Central memory CD8-positive, alpha-beta T cell (primary cell): Measurements from ENCODE around the gene LRRC74A.
A peak's percentile ranks its signal among the peaks of the same experiment; 100 is the strongest.

Experiments
- ATAC-seq: fragments of 150-1000 bp; cut with Tn5 transposase; replicated peaks from 2 replicates; pipeline ENCODE4 v1.10.0; 2022; ENCODE audit warnings: mild to moderate bottlenecking, moderate FRiP score, moderate number of reproducible peaks; ENCODE audit not compliant: poor library complexity, severe bottlenecking; ENCODE audit errors: extremely low read depth
- DNase-seq, 2 donors: peaks; one replicate each; pipeline ENCODE4 v3.0.0; 2021; ENCODE audit warnings: low spot score in 2 of 2
- H3K27ac Mint-ChIP-seq: one replicate; pipeline ENCODE4 v1.8.0; 2022; ENCODE audit warnings: low read depth, mild to moderate bottlenecking, moderate library complexity, mixed read lengths
- H3K27me3 Mint-ChIP-seq: one replicate; pipeline ENCODE4 v1.8.0; 2022; ENCODE audit warnings: mixed read lengths
- H3K36me3 Mint-ChIP-seq: one replicate; pipeline ENCODE4 v1.8.0; 2022; ENCODE audit warnings: mild to moderate bottlenecking, moderate library complexity, mixed read lengths; ENCODE audit not compliant: insufficient read depth
- H3K4me1 Mint-ChIP-seq: one replicate; pipeline ENCODE4 v1.8.0; 2022; ENCODE audit warnings: mixed read lengths
- H3K4me3 Mint-ChIP-seq: one replicate; pipeline ENCODE4 v1.8.0; 2022; ENCODE audit warnings: mild to moderate bottlenecking, moderate library complexity, mixed read lengths
- H3K9me3 Mint-ChIP-seq: one replicate; pipeline ENCODE4 v1.8.0; 2022; ENCODE audit warnings: mixed read lengths

LRRC74A gene

GRCh38 chr14:76826122-76826521, at the start of gene LRRC74A:
Gene LRRC74A, plus strand, starts transcription at chr14:76826408. Its CDS starts 290 bp downstream, at chr14:76826698.
- Mint-ChIP-seq H3K27me3 (peaks cover 18% of the 10 kb centered on the region), H3K4me3 (no peak within 1 kb of the TSS), H3K36me3 (no peaks in the 10 kb centered on the region), H3K9me3 (no peaks in the 10 kb centered on the region), H3K27ac (no peak within 1 kb of the TSS), H3K4me1 (no peaks in the 10 kb centered on the region)
- ATAC-seq (no peak), DNase-seq (no peak)

DNA sequence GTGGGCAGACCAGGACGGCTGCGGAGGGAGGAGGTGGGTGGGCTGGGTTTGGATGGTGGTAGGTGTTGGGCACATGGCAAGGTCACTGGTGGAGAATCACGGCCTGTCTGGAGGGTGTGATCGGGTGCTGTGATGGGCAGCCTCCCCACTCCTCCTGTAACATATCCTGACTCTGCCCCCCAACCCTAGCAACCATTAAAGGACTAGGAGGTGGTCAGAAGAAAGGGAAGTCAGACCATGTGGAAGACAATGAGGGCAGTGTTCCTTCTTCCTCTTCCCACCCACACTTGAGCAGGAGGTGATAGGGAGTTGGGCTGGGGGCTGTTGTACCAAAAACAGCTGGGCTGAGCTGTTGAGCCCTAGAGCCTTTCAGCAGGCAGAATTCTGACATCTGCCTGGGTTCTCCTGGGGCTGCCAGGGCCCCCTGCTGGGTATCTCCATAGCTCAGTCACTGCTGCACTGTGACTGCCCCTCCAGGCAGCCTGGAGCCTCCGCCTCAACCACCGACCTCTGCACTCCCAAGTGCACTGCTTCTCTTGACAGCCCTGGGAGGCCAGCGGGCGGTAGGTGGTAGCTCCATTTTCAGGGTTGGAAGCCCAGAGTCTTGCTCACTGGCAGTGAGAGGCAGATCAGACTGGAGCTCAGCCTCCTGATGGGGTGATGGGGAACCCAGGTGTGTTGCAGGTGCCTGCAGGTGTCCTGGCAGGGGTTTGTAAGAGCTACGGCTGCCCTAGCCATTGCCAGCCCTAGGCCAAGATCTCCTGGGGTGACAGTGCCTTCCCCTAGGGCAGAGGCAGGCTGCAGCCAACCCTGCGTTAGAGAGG, 49.6 kb upstream of the LRRC74A start:
- no peaks in the 10 kb centered on the region for H3K9me3 Mint-ChIP-seq
- DNase-seq: no peak

DNA sequence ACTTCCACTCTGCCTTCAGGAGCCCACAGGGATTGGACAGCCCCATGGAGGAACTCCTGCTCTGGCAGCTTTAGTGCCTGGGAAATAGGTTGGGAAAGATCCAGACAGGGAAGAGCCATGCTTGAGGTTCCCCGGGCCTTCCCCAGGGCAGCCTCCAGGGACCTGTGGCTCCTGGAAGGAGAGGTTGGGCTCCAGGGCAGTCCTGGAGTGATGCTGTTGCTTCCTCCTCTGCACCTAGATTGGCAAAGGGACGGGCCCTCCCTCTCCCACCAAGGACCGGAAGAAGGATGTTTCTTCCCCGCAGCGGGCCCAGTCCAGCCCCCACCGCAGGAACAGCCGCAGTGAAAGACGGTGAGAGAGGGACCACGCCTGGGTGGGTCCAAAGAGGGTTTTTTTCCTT, 48.5 kb upstream of the LRRC74A start:
- H3K36me3 Mint-ChIP-seq: peaks cover 3% of the 10 kb centered on the region
- DNase-seq (no peak), ATAC-seq (no peak)
- no peak overlapping the region for H3K27ac Mint-ChIP-seq
- peaks cover 9% of the 10 kb centered on the region for H3K27me3 Mint-ChIP-seq
- no peak overlapping the region for H3K4me3 Mint-ChIP-seq
- H3K9me3 Mint-ChIP-seq: no peaks in the 10 kb centered on the region
- H3K4me1 Mint-ChIP-seq: peaks cover 8% of the 10 kb centered on the region

More for the DNA sequence above, 49.6 kb upstream of the LRRC74A start:
- peaks cover 2% of the 10 kb centered on the region for H3K36me3 Mint-ChIP-seq
- H3K27me3 Mint-ChIP-seq: peaks cover 19% of the 10 kb centered on the region
- H3K27ac Mint-ChIP-seq: no peak overlapping the region
- H3K4me1 Mint-ChIP-seq: peaks cover 5% of the 10 kb centered on the region
- ATAC-seq: no peak
- no peak overlapping the region for H3K4me3 Mint-ChIP-seq

DNA sequence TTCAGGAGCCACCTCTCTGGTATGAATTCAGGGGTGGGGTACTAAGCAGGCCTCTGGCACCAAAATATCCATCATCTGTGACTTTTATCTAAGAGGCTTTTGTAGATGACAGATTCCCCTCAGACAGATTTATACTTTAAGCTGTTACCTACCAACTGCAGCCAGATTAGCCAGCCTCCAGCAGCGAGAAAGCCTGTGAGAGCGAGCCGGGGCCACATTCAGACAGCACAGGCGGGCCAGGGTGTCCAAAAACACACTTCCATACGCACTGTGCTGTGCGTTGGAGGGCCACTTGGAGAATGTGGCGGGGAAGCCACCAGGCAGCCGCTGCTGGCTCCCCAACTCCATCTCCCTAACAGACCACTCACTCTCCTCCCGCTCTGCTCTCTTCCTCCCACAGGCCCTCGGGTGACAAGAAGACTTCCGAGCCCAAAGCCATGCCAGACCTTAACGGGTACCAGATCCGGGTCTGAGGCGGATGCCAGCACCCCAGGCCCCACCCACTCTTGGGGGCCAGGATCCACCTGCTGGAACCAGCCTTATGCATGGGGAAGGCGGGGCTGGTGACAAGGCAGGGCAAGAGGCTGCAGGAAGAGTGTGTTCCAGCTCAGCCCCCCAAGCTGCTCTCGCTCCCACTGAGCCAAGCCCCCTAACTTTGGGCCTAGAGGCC, 47.5 kb upstream of the LRRC74A start:
- H3K9me3 Mint-ChIP-seq: no peaks in the 10 kb centered on the region

DNA sequence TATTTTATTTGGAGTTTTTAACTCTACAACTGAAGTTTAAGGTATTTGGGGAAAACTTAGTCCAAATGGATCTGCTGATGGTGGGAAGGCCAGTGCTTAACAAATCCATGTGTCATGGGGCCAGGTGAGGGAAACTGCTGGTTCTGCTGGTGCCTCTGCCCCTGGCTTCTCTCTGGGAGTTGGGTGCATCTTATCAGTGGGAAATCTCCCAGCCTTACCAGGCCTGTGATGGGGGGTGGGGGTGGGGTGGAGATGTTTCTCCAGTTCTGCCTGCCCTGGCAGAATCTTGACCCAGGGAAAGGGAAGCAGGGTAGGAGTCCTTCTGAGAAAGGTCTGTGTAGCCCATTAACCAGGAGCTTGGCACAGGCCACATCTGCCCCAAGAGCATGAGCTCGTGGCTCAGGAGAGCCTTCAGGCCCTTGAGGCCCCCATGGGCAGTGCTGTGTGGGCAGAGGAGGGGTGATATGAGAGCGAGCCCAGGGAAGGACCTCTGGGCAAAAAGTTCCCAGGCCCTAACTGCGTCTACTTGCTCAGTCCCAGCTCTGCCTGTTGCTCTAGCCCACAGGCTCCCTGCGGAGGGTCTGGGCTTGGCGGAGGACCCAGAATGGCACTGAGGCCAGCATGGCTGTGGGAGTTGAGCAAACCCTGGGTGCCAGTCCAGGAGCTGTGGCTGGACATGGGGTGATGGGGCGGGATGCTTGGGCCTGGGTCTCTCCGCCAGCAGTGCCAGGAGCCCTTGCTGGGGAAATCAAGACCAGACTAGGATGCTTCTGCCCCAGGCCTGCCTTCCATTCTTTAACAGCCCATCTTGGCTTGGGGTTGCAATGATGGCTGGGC, 46.8 kb upstream of the LRRC74A start:
- H3K4me1 Mint-ChIP-seq: peaks cover 18% of the 10 kb centered on the region
- H3K27me3 Mint-ChIP-seq: peaks cover 9% of the 10 kb centered on the region
- ATAC-seq: no peak
- no peak for DNase-seq
- peaks cover 3% of the 10 kb centered on the region for H3K36me3 Mint-ChIP-seq
- no peaks in the 10 kb centered on the region for H3K9me3 Mint-ChIP-seq
- H3K4me3 Mint-ChIP-seq: no peak overlapping the region
- H3K27ac Mint-ChIP-seq: peak overlapping the region; percentile 11

More for the DNA sequence above, 47.5 kb upstream of the LRRC74A start:
- DNase-seq (no peak), ATAC-seq (no peak)
- peaks cover 3% of the 10 kb centered on the region for H3K36me3 Mint-ChIP-seq
- H3K27me3 Mint-ChIP-seq: peaks cover 9% of the 10 kb centered on the region
- peaks cover 18% of the 10 kb centered on the region for H3K4me1 Mint-ChIP-seq
- no peak overlapping the region for H3K27ac Mint-ChIP-seq
- H3K4me3 Mint-ChIP-seq: no peak overlapping the region

DNA sequence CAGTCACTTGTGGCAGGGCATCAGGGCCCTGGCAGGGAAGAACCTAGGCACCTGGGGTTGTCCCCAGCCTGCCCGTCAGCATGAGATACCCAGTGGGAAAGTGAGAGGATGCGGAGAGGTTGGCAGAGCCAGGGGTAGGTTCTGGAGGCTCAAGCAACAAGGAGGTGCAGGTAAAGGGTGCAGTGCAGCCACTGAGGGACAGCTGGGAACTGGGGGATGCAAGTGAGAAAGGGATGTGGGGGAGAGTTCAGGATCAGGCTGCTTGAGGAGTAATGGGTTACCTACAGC, 46.2 kb upstream of the LRRC74A start:
- Mint-ChIP-seq H3K27ac (peak overlapping the region; percentile 11), H3K36me3 (peaks cover 3% of the 10 kb centered on the region), H3K4me1 (peaks cover 15% of the 10 kb centered on the region), H3K4me3 (no peak overlapping the region), H3K9me3 (no peaks in the 10 kb centered on the region), H3K27me3 (peaks cover 4% of the 10 kb centered on the region)
- DNase-seq (no peak), ATAC-seq (no peak)

GRCh38 chr14:76780360-76780759, 45.8 kb upstream of the LRRC74A start:
- DNase-seq (no peak), ATAC-seq (no peak)
- Mint-ChIP-seq H3K27me3 (peaks cover under 1% of the 10 kb centered on the region), H3K4me1 (peaks cover 12% of the 10 kb centered on the region), H3K36me3 (peaks cover 3% of the 10 kb centered on the region), H3K4me3 (no peak overlapping the region), H3K27ac (peak overlapping the region; percentile 11), H3K9me3 (no peaks in the 10 kb centered on the region)

DNA sequence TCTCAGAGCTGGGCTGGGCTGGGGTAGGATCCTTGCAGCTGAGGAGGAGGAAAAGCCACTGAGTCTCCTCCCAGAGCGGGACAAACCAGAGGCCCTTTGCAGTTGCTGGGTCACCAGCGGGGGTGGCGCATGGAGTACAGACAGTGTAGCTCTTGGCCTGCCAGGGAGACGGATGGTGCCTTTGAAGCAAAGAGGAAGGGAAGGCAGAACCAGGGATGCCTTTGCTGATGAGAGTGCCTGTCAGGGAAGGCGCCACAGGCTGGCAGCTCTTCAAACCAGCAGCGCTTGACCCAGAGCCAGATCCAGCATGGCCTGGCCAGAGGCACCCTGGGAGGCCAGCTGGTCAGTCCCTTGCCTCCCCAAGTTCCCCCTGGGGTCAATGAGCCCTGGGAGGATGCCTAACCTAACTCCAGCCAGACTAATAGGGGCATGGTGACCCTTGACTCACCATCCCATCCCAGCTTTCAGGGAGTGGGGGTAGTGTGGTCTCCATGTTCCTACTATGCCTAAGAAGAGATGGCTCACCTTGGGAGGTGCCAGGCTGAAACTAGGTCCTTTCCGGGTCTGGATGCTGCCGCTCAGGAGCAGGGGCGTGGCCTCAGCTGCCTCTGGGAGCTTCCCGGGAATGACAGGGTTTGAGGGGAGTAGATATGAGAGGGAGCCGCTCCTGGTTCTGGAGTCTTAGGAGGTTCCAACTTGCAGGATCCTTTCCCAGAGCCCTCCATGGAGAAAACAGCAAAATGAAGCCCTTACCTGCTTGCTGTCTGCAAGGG, 45.1 kb upstream of the LRRC74A start:
- DNase-seq: no peak
- Mint-ChIP-seq H3K27ac (no peak overlapping the region), H3K9me3 (no peaks in the 10 kb centered on the region)

DNA sequence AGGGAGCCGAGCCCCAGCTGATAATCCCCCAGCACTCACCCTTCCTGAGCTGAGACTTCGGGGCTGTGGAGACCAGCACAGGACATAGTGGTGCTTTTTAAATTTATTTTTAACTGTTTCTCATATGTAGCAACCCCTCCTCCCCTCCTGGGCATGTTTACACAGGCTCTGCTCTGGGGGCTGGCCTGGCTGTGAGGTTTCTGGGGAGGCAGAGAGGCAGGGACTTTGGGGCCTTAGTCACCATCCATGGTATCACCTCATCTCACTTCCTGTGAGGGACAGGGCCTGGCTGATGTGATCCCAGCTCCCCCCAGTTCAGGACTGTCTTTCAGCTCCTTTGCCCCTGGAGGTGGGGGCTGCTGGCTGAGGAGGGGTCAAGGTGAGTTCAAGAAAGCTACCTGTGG, 44.6 kb upstream of the LRRC74A start:
- DNase-seq (no peak), ATAC-seq (no peak)
- H3K27ac Mint-ChIP-seq: peak overlapping the region; percentile 75
- H3K27me3 Mint-ChIP-seq: no peaks in the 10 kb centered on the region
- H3K4me1 Mint-ChIP-seq: peaks cover 12% of the 10 kb centered on the region
- no peak overlapping the region for H3K4me3 Mint-ChIP-seq
- H3K9me3 Mint-ChIP-seq: no peaks in the 10 kb centered on the region
- H3K36me3 Mint-ChIP-seq: peaks cover 5% of the 10 kb centered on the region

More for the DNA sequence above, 45.1 kb upstream of the LRRC74A start:
- Mint-ChIP-seq H3K36me3 (peaks cover 5% of the 10 kb centered on the region), H3K27me3 (no peaks in the 10 kb centered on the region), H3K4me3 (no peak overlapping the region), H3K4me1 (peaks cover 12% of the 10 kb centered on the region)
- no peak for ATAC-seq

GRCh38 chr14:76782115-76782884, 43.9 kb upstream of the LRRC74A start:
- H3K4me3 Mint-ChIP-seq: peak overlapping the region; percentile 28
- H3K27ac Mint-ChIP-seq: peak overlapping the region; percentile 75
- H3K36me3 Mint-ChIP-seq: peaks cover 9% of the 10 kb centered on the region

GRCh38 chr14:76782885-76783566, 43.2 kb upstream of the LRRC74A start:
- no peaks in the 10 kb centered on the region for H3K27me3 Mint-ChIP-seq
- DNase-seq: no peak
- peaks cover 12% of the 10 kb centered on the region for H3K4me1 Mint-ChIP-seq
- peaks cover 14% of the 10 kb centered on the region for H3K36me3 Mint-ChIP-seq
- peak overlapping the region; percentile 75 for H3K27ac Mint-ChIP-seq
- peak overlapping the region; percentile 28 for H3K4me3 Mint-ChIP-seq
- ATAC-seq: no peak
- H3K9me3 Mint-ChIP-seq: no peaks in the 10 kb centered on the region

More at GRCh38 chr14:76782115-76782884, 43.9 kb upstream of the LRRC74A start:
- Mint-ChIP-seq H3K4me1 (peaks cover 12% of the 10 kb centered on the region), H3K27me3 (no peaks in the 10 kb centered on the region), H3K9me3 (no peaks in the 10 kb centered on the region)
- ATAC-seq: no peak
- DNase-seq: no peak
